Astrocyte (in vitro differentiated cells and primary cell): ENCODE data around the gene PRSS12. TPM values are rescaled to one million over a fixed set of nuclear protein-coding genes. Genes with fewer than 3 reads are reported as not detected.

ENCODE experiments used
- DNase-seq: peaks from one replicate; pipeline ENCODE4 v3.0.0-alpha.2; 2010; ENCODE audit warnings: low read depth
- FAIRE-seq: peaks from 2 replicates; lab custom pipeline; 2011; peaks lifted over from hg19 to GRCh38; lab: Jason Lieb, UNC
- H2AFZ ChIP-seq: 2 replicates; pipeline ENCODE4 v1.6.0; 2012; ENCODE audit warnings: low read depth, low read length, inconsistent platforms
- H3K27ac ChIP-seq: 2 replicates; pipeline ENCODE4 v1.5.1; 2011; ENCODE audit warnings: low read depth, low read length, inconsistent platforms
- H3K27me3 ChIP-seq: 2 replicates; pipeline ENCODE4 v1.6.0; 2011; ENCODE audit warnings: low read length, inconsistent platforms; ENCODE audit not compliant: insufficient read depth
- H3K36me3 ChIP-seq: 2 replicates; pipeline ENCODE4 v1.5.1; 2011; ENCODE audit warnings: low read length, inconsistent platforms; ENCODE audit not compliant: insufficient read depth
- H3K4me1 ChIP-seq: 2 replicates; pipeline ENCODE4 v1.5.1; 2011; ENCODE audit warnings: low read length, inconsistent platforms; ENCODE audit not compliant: insufficient read depth
- H3K4me2 ChIP-seq: 2 replicates; pipeline ENCODE4 v1.6.0; 2012; ENCODE audit warnings: low read length, inconsistent platforms
- H3K4me3 ChIP-seq: 2 replicates; pipeline ENCODE4 v1.5.1; 2011; ENCODE audit warnings: low read depth, mild to moderate bottlenecking, low read length, inconsistent platforms; ENCODE audit not compliant: insufficient read depth
- H3K79me2 ChIP-seq: 2 replicates; pipeline ENCODE4 v1.6.0; 2012; ENCODE audit warnings: mild to moderate bottlenecking, low read length, inconsistent platforms; ENCODE audit not compliant: insufficient read depth
- H3K9ac ChIP-seq: 2 replicates; pipeline ENCODE4 v1.6.0; 2012; ENCODE audit warnings: mild to moderate bottlenecking, low read length, inconsistent platforms
- H3K9me3 ChIP-seq: 2 replicates; pipeline ENCODE4 v1.5.1; 2012; ENCODE audit warnings: low read depth, mild to moderate bottlenecking, low read length, inconsistent platforms; ENCODE audit not compliant: insufficient read depth
- H4K20me1 ChIP-seq: 2 replicates; pipeline ENCODE4 v1.6.0; 2012; ENCODE audit warnings: low read length, inconsistent platforms; ENCODE audit not compliant: insufficient read depth
- H3K27ac Mint-ChIP-seq: one replicate; pipeline ENCODE4 v1.8.0; 2021; ENCODE audit warnings: mild to moderate bottlenecking, mixed read lengths; ENCODE audit not compliant: unreplicated experiment
- H3K27me3 Mint-ChIP-seq: one replicate; pipeline ENCODE4 v1.8.0; 2021; ENCODE audit warnings: low read depth, mixed read lengths; ENCODE audit not compliant: unreplicated experiment
- H3K36me3 Mint-ChIP-seq: one replicate; pipeline ENCODE4 v1.8.0; 2021; ENCODE audit warnings: low read depth, mixed read lengths; ENCODE audit not compliant: unreplicated experiment
- H3K4me1 Mint-ChIP-seq: one replicate; pipeline ENCODE4 v1.8.0; 2021; ENCODE audit warnings: low read depth, mixed read lengths; ENCODE audit not compliant: unreplicated experiment
- H3K4me3 Mint-ChIP-seq: one replicate; pipeline ENCODE4 v1.8.0; 2021; ENCODE audit warnings: mild to moderate bottlenecking, moderate library complexity, mixed read lengths; ENCODE audit not compliant: unreplicated experiment
- H3K9me3 Mint-ChIP-seq: one replicate; pipeline ENCODE4 v1.8.0; 2021; ENCODE audit warnings: mild to moderate bottlenecking, mixed read lengths; ENCODE audit not compliant: unreplicated experiment
- EZH2 ChIP-seq: IDR thresholded peaks from 2 replicates; pipeline ENCODE4 v1.6.1; 2012; ENCODE audit warnings: mild to moderate bottlenecking, low read length, inconsistent platforms; ENCODE audit not compliant: insufficient read depth
- total RNA-seq: library from RNA; stranded (reverse); gene quantifications from 2 replicates; pipeline ENCODE4 v1.2.1, GENCODE V29; 2021
- TF ChIP-seq, protein P1 (sequence below): IDR thresholded peaks from 2 replicates; pipeline ENCODE4 v1.5.1; 2011; ENCODE audit warnings: low read depth, mild to moderate bottlenecking, inconsistent platforms, low read length, moderate library complexity; ENCODE audit not compliant: insufficient read depth

PRSS12 gene
- total RNA-seq, 1 donor from 2014 or later: 4.1 TPM

DNA sequence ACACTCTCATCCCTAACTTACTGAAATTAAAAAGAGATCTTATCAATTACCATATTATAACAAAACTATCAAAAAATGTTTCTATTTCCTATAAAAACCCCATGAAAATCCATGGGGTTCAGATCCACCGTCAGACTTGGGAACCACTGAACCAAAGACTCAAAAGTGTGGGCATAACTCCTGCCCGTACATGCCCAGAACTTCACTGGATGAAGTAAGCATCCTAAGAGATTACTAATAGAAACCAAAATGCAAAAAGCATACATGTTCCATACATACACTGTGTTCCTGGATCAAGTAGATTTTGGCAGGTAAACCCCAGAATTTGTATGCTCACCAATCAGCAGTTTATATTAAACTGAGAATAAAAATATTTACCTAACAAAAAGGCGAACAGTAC lies 66.1 kb downstream of the PRSS12 start:
- H4K20me1 ChIP-seq: peaks cover 15% of the 10 kb centered on the region
- no peaks in the 10 kb centered on the region for H3K27me3 Mint-ChIP-seq
- peaks cover 1% of the 10 kb centered on the region for H3K36me3 ChIP-seq
- H2AFZ ChIP-seq: no peak overlapping the region
- H3K4me3 ChIP-seq: no peak overlapping the region
- no peaks in the 10 kb centered on the region for H3K36me3 Mint-ChIP-seq
- TF ChIP-seq, protein P1, sequence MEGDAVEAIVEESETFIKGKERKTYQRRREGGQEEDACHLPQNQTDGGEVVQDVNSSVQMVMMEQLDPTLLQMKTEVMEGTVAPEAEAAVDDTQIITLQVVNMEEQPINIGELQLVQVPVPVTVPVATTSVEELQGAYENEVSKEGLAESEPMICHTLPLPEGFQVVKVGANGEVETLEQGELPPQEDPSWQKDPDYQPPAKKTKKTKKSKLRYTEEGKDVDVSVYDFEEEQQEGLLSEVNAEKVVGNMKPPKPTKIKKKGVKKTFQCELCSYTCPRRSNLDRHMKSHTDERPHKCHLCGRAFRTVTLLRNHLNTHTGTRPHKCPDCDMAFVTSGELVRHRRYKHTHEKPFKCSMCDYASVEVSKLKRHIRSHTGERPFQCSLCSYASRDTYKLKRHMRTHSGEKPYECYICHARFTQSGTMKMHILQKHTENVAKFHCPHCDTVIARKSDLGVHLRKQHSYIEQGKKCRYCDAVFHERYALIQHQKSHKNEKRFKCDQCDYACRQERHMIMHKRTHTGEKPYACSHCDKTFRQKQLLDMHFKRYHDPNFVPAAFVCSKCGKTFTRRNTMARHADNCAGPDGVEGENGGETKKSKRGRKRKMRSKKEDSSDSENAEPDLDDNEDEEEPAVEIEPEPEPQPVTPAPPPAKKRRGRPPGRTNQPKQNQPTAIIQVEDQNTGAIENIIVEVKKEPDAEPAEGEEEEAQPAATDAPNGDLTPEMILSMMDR: no peak
- no peak for TF ChIP-seq EZH2
- H3K27ac Mint-ChIP-seq: no peak overlapping the region
- no peak overlapping the region for H3K27ac ChIP-seq
- DNase-seq (no peak), FAIRE-seq (no peak)
- H3K4me1 ChIP-seq: peaks cover 12% of the 10 kb centered on the region
- no peaks in the 10 kb centered on the region for H3K27me3 ChIP-seq
- H3K9ac ChIP-seq: no peak overlapping the region
- no peak overlapping the region for H3K4me3 Mint-ChIP-seq
- no peaks in the 10 kb centered on the region for H3K9me3 Mint-ChIP-seq
- H3K4me1 Mint-ChIP-seq: peaks cover 10% of the 10 kb centered on the region
- no peaks in the 10 kb centered on the region for H3K9me3 ChIP-seq
- H3K4me2 ChIP-seq: no peak overlapping the region
- no peaks in the 10 kb centered on the region for H3K79me2 ChIP-seq

DNA sequence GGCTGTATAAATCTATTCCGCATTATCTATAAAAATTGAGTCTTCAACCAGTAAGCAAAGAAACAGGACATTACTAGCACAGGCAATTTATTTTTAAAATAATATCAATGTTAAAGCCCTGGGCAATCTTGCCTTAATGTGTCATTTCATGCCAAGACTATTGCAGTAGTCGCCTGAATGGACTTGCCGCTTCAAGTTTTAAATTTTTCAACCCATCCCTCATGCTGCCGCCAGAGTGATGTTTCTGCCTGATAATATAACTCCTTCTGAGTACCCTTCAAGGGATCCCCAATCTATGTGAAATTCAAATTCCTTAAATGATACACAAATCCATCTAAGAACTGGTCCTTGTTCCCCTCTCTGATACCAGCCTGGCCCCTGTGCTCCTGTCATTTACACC lies 66.9 kb downstream of the PRSS12 start:
- Histone ChIP-seq H3K27ac (no peak overlapping the region), H3K27me3 (no peaks in the 10 kb centered on the region), H3K4me2 (no peak overlapping the region), H3K79me2 (no peaks in the 10 kb centered on the region), H2AFZ (no peak overlapping the region), H3K9ac (no peak overlapping the region), H3K4me1 (peaks cover 18% of the 10 kb centered on the region), H4K20me1 (peaks cover 22% of the 10 kb centered on the region), H3K4me3 (no peak overlapping the region), H3K36me3 (peaks cover 9% of the 10 kb centered on the region), H3K9me3 (no peaks in the 10 kb centered on the region)
- Mint-ChIP-seq H3K36me3 (no peaks in the 10 kb centered on the region), H3K27ac (no peak overlapping the region), H3K27me3 (no peaks in the 10 kb centered on the region), H3K9me3 (no peaks in the 10 kb centered on the region), H3K4me1 (peaks cover 7% of the 10 kb centered on the region), H3K4me3 (no peak overlapping the region)
- DNase-seq (no peak), FAIRE-seq (no peak)
- no peak for TF ChIP-seq EZH2
- TF ChIP-seq, protein P1: no peak

DNA sequence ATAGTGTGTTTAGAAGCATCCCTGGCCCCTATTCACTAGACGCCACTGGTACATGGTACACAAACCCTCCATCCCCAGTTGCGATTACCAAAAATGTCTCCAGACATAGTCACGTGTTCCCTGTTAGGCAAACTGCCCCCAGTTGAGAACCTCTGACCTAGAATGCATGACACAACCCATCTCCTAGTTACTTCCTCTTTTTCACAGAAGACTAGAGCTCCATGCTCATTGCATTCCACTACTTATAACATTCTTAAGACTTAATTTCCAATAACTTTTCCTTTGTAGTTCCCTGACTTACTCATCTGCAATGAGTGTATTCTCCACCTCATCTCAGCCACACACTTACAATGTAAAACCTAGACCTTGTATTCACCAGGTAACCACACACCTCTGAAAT lies 68.6 kb downstream of the PRSS12 start:
- DNase-seq (no peak), FAIRE-seq (no peak)
- no peaks in the 10 kb centered on the region for H3K9me3 ChIP-seq
- no peak overlapping the region for H3K4me2 ChIP-seq
- Mint-ChIP-seq H3K36me3 (peaks cover 6% of the 10 kb centered on the region), H3K9me3 (no peaks in the 10 kb centered on the region), H3K27ac (no peak overlapping the region), H3K27me3 (no peaks in the 10 kb centered on the region), H3K4me3 (no peak overlapping the region), H3K4me1 (peaks cover 8% of the 10 kb centered on the region)
- peaks cover 24% of the 10 kb centered on the region for H3K4me1 ChIP-seq
- H2AFZ ChIP-seq: no peak overlapping the region
- H4K20me1 ChIP-seq: peaks cover 40% of the 10 kb centered on the region
- no peak overlapping the region for H3K4me3 ChIP-seq
- H3K27ac ChIP-seq: no peak overlapping the region
- no peak for TF ChIP-seq EZH2
- TF ChIP-seq, protein P1: no peak
- no peaks in the 10 kb centered on the region for H3K27me3 ChIP-seq
- peaks cover 23% of the 10 kb centered on the region for H3K36me3 ChIP-seq
- peaks cover 10% of the 10 kb centered on the region for H3K79me2 ChIP-seq
- H3K9ac ChIP-seq: no peak overlapping the region
